ENCODE results near the gene FUT8.

DNA sequence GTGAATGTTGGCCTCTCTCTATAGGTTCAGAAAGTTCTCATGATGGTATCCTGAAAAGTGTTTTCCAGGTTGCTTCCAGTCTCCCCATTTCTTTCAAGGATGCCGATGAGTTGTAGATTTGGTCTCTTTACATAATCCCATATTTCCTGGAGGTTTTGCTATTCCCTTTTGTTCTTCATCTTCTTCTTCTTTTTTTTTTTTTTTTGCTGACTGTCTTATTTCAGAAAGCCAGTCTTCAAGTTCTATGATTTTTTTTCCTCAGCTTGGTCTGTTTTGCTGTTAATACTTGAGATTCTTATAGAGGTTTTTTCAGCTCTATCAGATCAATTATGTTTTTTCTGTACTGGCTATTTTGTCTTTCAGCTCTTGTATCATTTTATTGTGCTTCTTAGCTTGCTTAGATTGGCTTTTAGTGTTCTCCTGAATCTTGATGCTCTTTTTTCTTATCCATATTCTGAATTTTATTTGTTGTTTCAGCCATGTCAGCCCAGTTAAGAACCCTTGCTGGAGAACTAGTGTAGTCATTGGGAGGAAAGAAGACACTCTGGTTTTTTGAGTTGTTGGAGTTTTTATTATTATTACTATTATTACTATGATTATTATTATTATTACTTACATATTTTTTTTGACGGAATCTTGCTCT is 124.4 kb downstream of the FUT8 start:
- no peak for TF ChIP-seq POLR2A (IDR thresholded peaks at IDR 0.05)
- TF ChIP-seq, protein P1, sequence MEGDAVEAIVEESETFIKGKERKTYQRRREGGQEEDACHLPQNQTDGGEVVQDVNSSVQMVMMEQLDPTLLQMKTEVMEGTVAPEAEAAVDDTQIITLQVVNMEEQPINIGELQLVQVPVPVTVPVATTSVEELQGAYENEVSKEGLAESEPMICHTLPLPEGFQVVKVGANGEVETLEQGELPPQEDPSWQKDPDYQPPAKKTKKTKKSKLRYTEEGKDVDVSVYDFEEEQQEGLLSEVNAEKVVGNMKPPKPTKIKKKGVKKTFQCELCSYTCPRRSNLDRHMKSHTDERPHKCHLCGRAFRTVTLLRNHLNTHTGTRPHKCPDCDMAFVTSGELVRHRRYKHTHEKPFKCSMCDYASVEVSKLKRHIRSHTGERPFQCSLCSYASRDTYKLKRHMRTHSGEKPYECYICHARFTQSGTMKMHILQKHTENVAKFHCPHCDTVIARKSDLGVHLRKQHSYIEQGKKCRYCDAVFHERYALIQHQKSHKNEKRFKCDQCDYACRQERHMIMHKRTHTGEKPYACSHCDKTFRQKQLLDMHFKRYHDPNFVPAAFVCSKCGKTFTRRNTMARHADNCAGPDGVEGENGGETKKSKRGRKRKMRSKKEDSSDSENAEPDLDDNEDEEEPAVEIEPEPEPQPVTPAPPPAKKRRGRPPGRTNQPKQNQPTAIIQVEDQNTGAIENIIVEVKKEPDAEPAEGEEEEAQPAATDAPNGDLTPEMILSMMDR (IDR thresholded peaks at IDR 0.05), result no peak
